HFF-Myc (cell line): ENCODE measurements around the gene LY86.

ENCODE experiments used
- DNase-seq: peaks from one replicate; pipeline ENCODE4 v3.0.0-alpha.2; 2011; ENCODE audit warnings: low read depth; ENCODE audit errors: extremely low read depth
- H3K4me3 ChIP-seq: replicated peaks from 2 replicates; pipeline ENCODE4 v1.5.1; 2011; ENCODE audit warnings: low read depth, mild to moderate bottlenecking, control low read depth, low read length
- CTCF ChIP-seq: IDR thresholded peaks from 2 replicates; pipeline ENCODE4 v1.5.1; 2012; ENCODE audit warnings: mild to moderate bottlenecking, low read depth, low read length, control low read depth; ENCODE audit errors: missing control alignments

Gene LY86

GRCh38 chr6:6649824-6650349, 61.4 kb downstream of the LY86 start:
- no peak overlapping the region for H3K4me3 ChIP-seq
- TF ChIP-seq CTCF = no peak
- DNase-seq = no peak

- DNase-seq = no peak
- no peak for TF ChIP-seq CTCF
- no peak overlapping the region for H3K4me3 ChIP-seq
Observed at GRCh38 chr6:6650839-6651238, 62.3 kb downstream of the LY86 start.

GRCh38 chr6:6651335-6651734, 62.8 kb downstream of the LY86 start:
- no peak for TF ChIP-seq CTCF
- no peak for DNase-seq
- no peak overlapping the region for H3K4me3 ChIP-seq

- TF ChIP-seq CTCF = no peak
- no peak overlapping the region for H3K4me3 ChIP-seq
- DNase-seq = no peak
Observed at GRCh38 chr6:6652932-6653331, 64.4 kb downstream of the LY86 start.

- DNase-seq = no peak
- no peak overlapping the region for H3K4me3 ChIP-seq
- TF ChIP-seq CTCF = no peak
Observed at GRCh38 chr6:6654599-6655575, 66.4 kb downstream of the LY86 start.

GRCh38 chr6:6655805-6656251, 67.3 kb downstream of the LY86 start:
- H3K4me3 ChIP-seq = no peak overlapping the region
- no peak for TF ChIP-seq CTCF
- DNase-seq = no peak
